ENCODE results near the gene DYNLRB2.

GRCh38 chr16:80547145-80547544 lies 6.4 kb downstream of the DYNLRB2 start:
- TF ChIP-seq RXRA (IDR thresholded peaks at IDR 0.05) (no peak), HNF4A (conservative IDR thresholded peaks at IDR 0.05) (no peak), CTCF (IDR thresholded peaks at IDR 0.05; ENCODE audit: low read depth, low read length, missing input control) (no peak), ZBTB33 (IDR thresholded peaks at IDR 0.05) (no peak), RAD21 (IDR thresholded peaks at IDR 0.05) (no peak)
